Measurements from ENCODE around the gene MORC2.
A peak's percentile ranks its signal among the peaks of the same experiment; 100 is the strongest.

MORC2 gene
- 60.1 to 76.9 (median 71.8) reads per million in 3 donors for total RNA-seq

GRCh38 chr22:30968015-30968923 is at the start of gene MORC2:
MORC2 (minus strand) TSS chr22:30968774; CDS start chr22:30967889, 885 bp downstream.
- H3K27ac ChIP-seq (ENCODE audit: insufficient read depth, low read length, poor library complexity, severe bottlenecking) = peak within 1 kb of the TSS; percentile 94
- no peak for DNase-seq
- H3K27me3 ChIP-seq (replicated peaks; ENCODE audit: control insufficient read depth, insufficient read depth, low read length, poor library complexity, severe bottlenecking) = no peaks in the 10 kb centered on the region
- peak within 1 kb of the TSS; percentile 70 for H3K4me3 ChIP-seq (ENCODE audit: insufficient read depth, low read depth, low read length, poor library complexity, severe bottlenecking)
- peaks cover 24% of the 10 kb centered on the region for H3K36me3 ChIP-seq (ENCODE audit: control insufficient read depth, insufficient read depth, low read length)
- H3K4me1 ChIP-seq (ENCODE audit: control insufficient read depth, insufficient read depth, low read length, poor library complexity, severe bottlenecking) = peaks cover 13% of the 10 kb centered on the region
- H3K9me3 ChIP-seq (ENCODE audit: control insufficient read depth, low read length) = peaks cover 18% of the 10 kb centered on the region

GRCh38 chr22:31005535-31005934 is 37.0 kb upstream of the MORC2 start:
- Histone ChIP-seq H3K27ac (ENCODE audit: insufficient read depth, low read length, poor library complexity, severe bottlenecking) (no peak overlapping the region), H3K4me1 (ENCODE audit: control insufficient read depth, insufficient read depth, low read length, poor library complexity, severe bottlenecking) (no peaks in the 10 kb centered on the region), H3K36me3 (ENCODE audit: control insufficient read depth, insufficient read depth, low read length) (no peaks in the 10 kb centered on the region), H3K27me3 (replicated peaks; ENCODE audit: control insufficient read depth, insufficient read depth, low read length, poor library complexity, severe bottlenecking) (no peaks in the 10 kb centered on the region), H3K4me3 (ENCODE audit: insufficient read depth, low read depth, low read length, poor library complexity, severe bottlenecking) (no peak overlapping the region), H3K9me3 (ENCODE audit: control insufficient read depth, low read length) (no peaks in the 10 kb centered on the region)
- DNase-seq = no peak

GRCh38 chr22:31001124-31001770 is 32.7 kb upstream of the MORC2 start:
- Histone ChIP-seq H3K9me3 (ENCODE audit: control insufficient read depth, low read length) (no peaks in the 10 kb centered on the region), H3K27me3 (replicated peaks; ENCODE audit: control insufficient read depth, insufficient read depth, low read length, poor library complexity, severe bottlenecking) (no peaks in the 10 kb centered on the region), H3K4me1 (ENCODE audit: control insufficient read depth, insufficient read depth, low read length, poor library complexity, severe bottlenecking) (no peaks in the 10 kb centered on the region), H3K36me3 (ENCODE audit: control insufficient read depth, insufficient read depth, low read length) (no peaks in the 10 kb centered on the region), H3K27ac (ENCODE audit: insufficient read depth, low read length, poor library complexity, severe bottlenecking) (no peak overlapping the region), H3K4me3 (ENCODE audit: insufficient read depth, low read depth, low read length, poor library complexity, severe bottlenecking) (no peak overlapping the region)
- DNase-seq = no peak

DNA sequence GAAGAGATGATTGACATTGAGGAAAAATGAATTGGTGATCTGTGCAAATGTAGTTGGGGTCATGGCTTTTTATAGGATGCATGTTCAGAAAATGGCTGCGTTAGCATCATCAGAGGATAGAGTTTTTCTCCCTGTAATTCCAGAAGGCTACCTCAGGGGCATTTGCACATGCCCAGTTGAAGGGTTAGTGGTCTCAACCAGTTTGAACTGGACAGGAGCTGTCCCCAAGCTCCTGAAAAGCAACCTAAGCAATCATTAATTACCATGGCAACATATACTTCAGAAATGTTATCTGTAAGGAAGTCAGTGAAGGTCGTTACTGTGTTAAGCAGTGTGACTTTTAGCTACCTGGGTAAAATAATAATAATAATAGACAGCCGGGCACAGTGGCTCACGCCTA is 29.8 kb upstream of the MORC2 start:
- Histone ChIP-seq H3K4me1 (ENCODE audit: control insufficient read depth, insufficient read depth, low read length, poor library complexity, severe bottlenecking) (no peaks in the 10 kb centered on the region), H3K9me3 (ENCODE audit: control insufficient read depth, low read length) (no peaks in the 10 kb centered on the region), H3K36me3 (ENCODE audit: control insufficient read depth, insufficient read depth, low read length) (no peaks in the 10 kb centered on the region), H3K27me3 (replicated peaks; ENCODE audit: control insufficient read depth, insufficient read depth, low read length, poor library complexity, severe bottlenecking) (no peaks in the 10 kb centered on the region), H3K4me3 (ENCODE audit: insufficient read depth, low read depth, low read length, poor library complexity, severe bottlenecking) (no peak overlapping the region), H3K27ac (ENCODE audit: insufficient read depth, low read length, poor library complexity, severe bottlenecking) (no peak overlapping the region)
- DNase-seq = no peak

- H3K4me1 ChIP-seq (ENCODE audit: control insufficient read depth, insufficient read depth, low read length, poor library complexity, severe bottlenecking) = no peaks in the 10 kb centered on the region
- H3K27ac ChIP-seq (ENCODE audit: insufficient read depth, low read length, poor library complexity, severe bottlenecking) = no peak overlapping the region
- H3K36me3 ChIP-seq (ENCODE audit: control insufficient read depth, insufficient read depth, low read length) = no peaks in the 10 kb centered on the region
- no peak overlapping the region for H3K4me3 ChIP-seq (ENCODE audit: insufficient read depth, low read depth, low read length, poor library complexity, severe bottlenecking)
- DNase-seq = no peak
- no peaks in the 10 kb centered on the region for H3K9me3 ChIP-seq (ENCODE audit: control insufficient read depth, low read length)
- H3K27me3 ChIP-seq (replicated peaks; ENCODE audit: control insufficient read depth, insufficient read depth, low read length, poor library complexity, severe bottlenecking) = no peaks in the 10 kb centered on the region
Observed at GRCh38 chr22:30996462-30996861, 27.9 kb upstream of the MORC2 start.

DNA sequence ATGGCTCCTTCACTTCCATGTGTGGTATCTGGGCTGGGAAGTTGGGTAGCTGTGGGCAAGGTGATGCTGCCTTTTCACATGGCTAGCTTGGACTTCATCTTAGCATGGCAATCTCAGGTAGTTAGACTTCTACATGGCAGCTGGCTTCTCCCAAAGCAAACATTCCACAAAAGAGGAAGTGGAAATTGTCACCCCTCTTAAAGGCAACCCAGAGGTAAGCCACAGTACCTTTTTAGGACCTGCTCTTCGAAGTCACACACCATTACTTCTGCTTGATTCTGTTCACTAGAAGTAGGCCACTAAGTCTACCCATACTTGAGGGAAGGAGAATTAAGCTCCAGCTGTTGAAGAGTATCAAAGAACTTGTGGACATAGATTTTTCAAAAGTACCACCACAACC is 26.4 kb upstream of the MORC2 start:
- no peaks in the 10 kb centered on the region for H3K9me3 ChIP-seq (ENCODE audit: control insufficient read depth, low read length)
- H3K36me3 ChIP-seq (ENCODE audit: control insufficient read depth, insufficient read depth, low read length) = no peaks in the 10 kb centered on the region
- H3K4me3 ChIP-seq (ENCODE audit: insufficient read depth, low read depth, low read length, poor library complexity, severe bottlenecking) = no peak overlapping the region
- no peaks in the 10 kb centered on the region for H3K4me1 ChIP-seq (ENCODE audit: control insufficient read depth, insufficient read depth, low read length, poor library complexity, severe bottlenecking)
- no peak for DNase-seq
- H3K27me3 ChIP-seq (replicated peaks; ENCODE audit: control insufficient read depth, insufficient read depth, low read length, poor library complexity, severe bottlenecking) = no peaks in the 10 kb centered on the region
- no peak overlapping the region for H3K27ac ChIP-seq (ENCODE audit: insufficient read depth, low read length, poor library complexity, severe bottlenecking)

DNA sequence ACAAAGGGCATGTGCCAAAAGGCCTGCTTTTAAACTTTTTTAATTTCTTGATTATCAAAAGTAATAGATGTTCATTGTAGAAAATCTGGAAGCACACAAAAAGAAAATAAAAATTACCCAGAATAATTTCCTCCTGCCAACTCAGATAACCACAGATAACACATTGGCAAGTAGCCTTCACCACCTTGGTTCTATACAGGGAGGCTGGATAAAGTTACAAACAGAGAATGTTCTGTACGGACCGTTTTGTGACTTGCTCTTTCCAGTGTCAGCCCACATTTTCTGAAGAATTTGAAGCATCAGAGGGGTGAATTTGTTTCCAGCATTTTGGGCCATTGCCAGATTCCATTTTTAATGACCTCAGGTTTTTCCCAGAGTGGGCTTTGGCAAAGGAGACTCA is 24.0 kb upstream of the MORC2 start:
- DNase-seq = no peak
- Histone ChIP-seq H3K27me3 (replicated peaks; ENCODE audit: control insufficient read depth, insufficient read depth, low read length, poor library complexity, severe bottlenecking) (no peaks in the 10 kb centered on the region), H3K27ac (ENCODE audit: insufficient read depth, low read length, poor library complexity, severe bottlenecking) (no peak overlapping the region), H3K36me3 (ENCODE audit: control insufficient read depth, insufficient read depth, low read length) (no peaks in the 10 kb centered on the region), H3K9me3 (ENCODE audit: control insufficient read depth, low read length) (peaks cover 7% of the 10 kb centered on the region), H3K4me1 (ENCODE audit: control insufficient read depth, insufficient read depth, low read length, poor library complexity, severe bottlenecking) (no peaks in the 10 kb centered on the region), H3K4me3 (ENCODE audit: insufficient read depth, low read depth, low read length, poor library complexity, severe bottlenecking) (no peak overlapping the region)

DNA sequence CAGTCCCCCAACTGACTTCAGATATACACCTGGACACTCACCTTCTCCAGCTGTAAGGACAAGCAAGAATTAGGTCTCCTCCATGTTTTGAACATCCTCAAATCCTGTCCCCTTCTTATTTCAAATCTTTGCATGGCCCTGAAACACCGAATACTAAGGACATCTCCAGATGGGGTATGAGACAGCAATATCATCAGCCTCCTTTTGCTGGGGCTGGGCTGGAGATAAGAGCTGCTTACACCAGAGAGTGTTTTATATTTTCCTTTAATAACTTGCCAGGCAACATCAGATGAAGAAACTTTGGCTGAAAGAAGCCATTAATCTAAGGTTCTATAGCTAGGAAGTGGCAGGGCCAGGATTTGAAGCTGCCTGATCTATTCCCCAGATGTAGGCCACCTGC is 22.1 kb upstream of the MORC2 start:
- H3K27ac ChIP-seq (ENCODE audit: insufficient read depth, low read length, poor library complexity, severe bottlenecking) = no peak overlapping the region
- no peaks in the 10 kb centered on the region for H3K27me3 ChIP-seq (replicated peaks; ENCODE audit: control insufficient read depth, insufficient read depth, low read length, poor library complexity, severe bottlenecking)
- H3K4me3 ChIP-seq (ENCODE audit: insufficient read depth, low read depth, low read length, poor library complexity, severe bottlenecking) = no peak overlapping the region
- H3K4me1 ChIP-seq (ENCODE audit: control insufficient read depth, insufficient read depth, low read length, poor library complexity, severe bottlenecking) = no peaks in the 10 kb centered on the region
- H3K36me3 ChIP-seq (ENCODE audit: control insufficient read depth, insufficient read depth, low read length) = no peaks in the 10 kb centered on the region
- peaks cover 21% of the 10 kb centered on the region for H3K9me3 ChIP-seq (ENCODE audit: control insufficient read depth, low read length)
- DNase-seq = no peak

- Histone ChIP-seq H3K27ac (ENCODE audit: insufficient read depth, low read length, poor library complexity, severe bottlenecking) (no peak overlapping the region), H3K9me3 (ENCODE audit: control insufficient read depth, low read length) (peaks cover 27% of the 10 kb centered on the region), H3K27me3 (replicated peaks; ENCODE audit: control insufficient read depth, insufficient read depth, low read length, poor library complexity, severe bottlenecking) (no peaks in the 10 kb centered on the region), H3K4me1 (ENCODE audit: control insufficient read depth, insufficient read depth, low read length, poor library complexity, severe bottlenecking) (no peaks in the 10 kb centered on the region), H3K36me3 (ENCODE audit: control insufficient read depth, insufficient read depth, low read length) (no peaks in the 10 kb centered on the region), H3K4me3 (ENCODE audit: insufficient read depth, low read depth, low read length, poor library complexity, severe bottlenecking) (no peak overlapping the region)
- DNase-seq = no peak
Observed at GRCh38 chr22:30989474-30989873, 20.9 kb upstream of the MORC2 start.

DNA sequence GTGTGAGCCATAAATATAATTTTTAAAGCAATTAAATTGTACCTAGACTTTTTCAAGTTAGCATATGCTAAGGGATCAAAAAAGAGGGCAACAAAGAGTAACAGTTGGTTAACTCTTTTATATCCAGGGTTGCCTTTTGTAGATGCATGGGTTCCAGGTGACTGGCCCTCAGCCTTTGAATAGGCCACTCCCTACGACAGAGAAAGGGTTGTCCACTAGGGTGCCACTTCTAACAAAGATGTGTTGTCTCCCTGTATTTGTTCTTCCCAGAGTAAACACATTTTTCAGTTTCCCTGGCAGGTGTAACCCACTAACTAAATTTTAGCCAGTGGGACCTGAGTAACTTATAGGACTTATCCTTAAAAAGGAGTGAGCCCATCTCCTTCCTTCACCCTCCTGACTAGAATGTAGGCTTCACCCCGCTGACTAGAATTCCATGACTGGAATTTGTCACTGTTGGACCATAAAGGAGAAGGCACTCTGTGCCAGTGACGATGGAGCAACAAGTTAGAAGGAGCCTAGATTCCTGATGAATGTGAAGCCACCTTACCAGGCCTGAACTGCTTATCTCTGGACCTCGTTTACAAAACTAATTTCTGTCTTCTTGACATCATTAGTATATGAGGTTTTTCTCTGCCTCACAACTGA is 17.1 kb upstream of the MORC2 start:
- Histone ChIP-seq H3K36me3 (ENCODE audit: control insufficient read depth, insufficient read depth, low read length) (no peaks in the 10 kb centered on the region), H3K4me1 (ENCODE audit: control insufficient read depth, insufficient read depth, low read length, poor library complexity, severe bottlenecking) (no peaks in the 10 kb centered on the region), H3K27me3 (replicated peaks; ENCODE audit: control insufficient read depth, insufficient read depth, low read length, poor library complexity, severe bottlenecking) (no peaks in the 10 kb centered on the region), H3K4me3 (ENCODE audit: insufficient read depth, low read depth, low read length, poor library complexity, severe bottlenecking) (no peak overlapping the region), H3K27ac (ENCODE audit: insufficient read depth, low read length, poor library complexity, severe bottlenecking) (no peak overlapping the region), H3K9me3 (ENCODE audit: control insufficient read depth, low read length) (peaks cover 58% of the 10 kb centered on the region)
- no peak for DNase-seq

Data from effector memory CD4-positive, alpha-beta T cell (primary cell).